Measurements from ENCODE around the gene RUNX1.

The RUNX1 gene

DNA sequence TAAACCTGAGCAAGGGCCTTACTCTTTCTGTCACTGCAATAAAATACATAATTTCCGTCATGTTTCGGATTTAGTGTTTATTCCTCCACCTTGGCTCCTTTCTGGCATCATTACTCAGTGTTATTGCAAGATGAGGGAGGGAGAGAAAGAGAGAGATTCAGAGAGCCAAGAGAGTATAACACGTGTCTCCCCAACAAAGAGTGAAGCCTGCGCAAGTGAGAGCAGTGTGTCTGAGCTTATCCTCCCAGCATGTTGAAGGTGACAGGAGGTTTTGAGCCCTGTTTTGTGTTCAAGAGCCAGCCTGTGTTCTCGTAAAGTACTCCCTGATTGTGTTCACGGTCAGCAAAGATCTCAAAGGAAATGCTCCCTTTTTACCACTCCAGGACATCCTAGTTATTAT is 6.3 kb downstream of the RUNX1 start:
- TF ChIP-seq, protein P1, sequence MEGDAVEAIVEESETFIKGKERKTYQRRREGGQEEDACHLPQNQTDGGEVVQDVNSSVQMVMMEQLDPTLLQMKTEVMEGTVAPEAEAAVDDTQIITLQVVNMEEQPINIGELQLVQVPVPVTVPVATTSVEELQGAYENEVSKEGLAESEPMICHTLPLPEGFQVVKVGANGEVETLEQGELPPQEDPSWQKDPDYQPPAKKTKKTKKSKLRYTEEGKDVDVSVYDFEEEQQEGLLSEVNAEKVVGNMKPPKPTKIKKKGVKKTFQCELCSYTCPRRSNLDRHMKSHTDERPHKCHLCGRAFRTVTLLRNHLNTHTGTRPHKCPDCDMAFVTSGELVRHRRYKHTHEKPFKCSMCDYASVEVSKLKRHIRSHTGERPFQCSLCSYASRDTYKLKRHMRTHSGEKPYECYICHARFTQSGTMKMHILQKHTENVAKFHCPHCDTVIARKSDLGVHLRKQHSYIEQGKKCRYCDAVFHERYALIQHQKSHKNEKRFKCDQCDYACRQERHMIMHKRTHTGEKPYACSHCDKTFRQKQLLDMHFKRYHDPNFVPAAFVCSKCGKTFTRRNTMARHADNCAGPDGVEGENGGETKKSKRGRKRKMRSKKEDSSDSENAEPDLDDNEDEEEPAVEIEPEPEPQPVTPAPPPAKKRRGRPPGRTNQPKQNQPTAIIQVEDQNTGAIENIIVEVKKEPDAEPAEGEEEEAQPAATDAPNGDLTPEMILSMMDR (IDR thresholded peaks at IDR 0.05): no peak

DNA sequence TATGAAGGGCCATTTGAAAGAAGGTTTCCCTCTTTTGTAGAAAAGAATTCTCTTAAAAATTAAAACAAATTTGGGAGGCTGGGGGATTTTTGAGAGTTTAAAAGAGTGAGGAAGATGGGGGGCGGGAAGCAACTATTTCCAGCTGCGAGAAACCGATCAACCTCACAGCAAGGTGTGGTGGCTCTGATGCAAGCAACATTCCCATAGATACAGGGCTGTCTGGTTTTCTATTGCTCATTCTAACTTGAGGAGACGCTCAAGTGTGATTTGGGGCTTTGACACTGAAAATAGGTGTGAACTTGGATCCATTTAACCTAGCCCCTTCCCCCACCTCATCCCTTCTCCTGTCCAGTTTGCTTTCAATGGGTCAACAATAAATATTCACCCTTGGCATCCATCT is 7.2 kb downstream of the RUNX1 start:
- TF ChIP-seq, protein P1 (IDR thresholded peaks at IDR 0.05): no peak

DNA sequence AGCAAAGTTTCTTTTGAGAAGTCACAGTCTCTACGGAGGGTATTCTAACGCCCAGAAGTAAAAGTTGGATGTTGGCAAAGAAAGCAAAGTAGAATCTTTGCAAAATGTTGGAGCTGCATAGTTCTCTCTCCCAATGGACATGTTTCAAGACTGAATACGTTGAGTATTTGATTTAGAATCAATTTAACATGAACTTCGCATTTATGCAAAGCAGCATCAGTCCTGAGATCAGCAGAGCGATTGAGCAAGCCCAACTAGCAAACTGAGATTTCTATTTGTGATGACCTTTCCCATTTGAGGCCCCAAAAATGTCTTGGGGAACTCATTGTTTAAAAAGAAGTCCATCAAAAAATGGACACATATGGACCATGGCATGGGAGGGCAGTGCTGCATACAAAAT is 8.0 kb downstream of the RUNX1 start:
- TF ChIP-seq, protein P1 (IDR thresholded peaks at IDR 0.05): no peak

DNA sequence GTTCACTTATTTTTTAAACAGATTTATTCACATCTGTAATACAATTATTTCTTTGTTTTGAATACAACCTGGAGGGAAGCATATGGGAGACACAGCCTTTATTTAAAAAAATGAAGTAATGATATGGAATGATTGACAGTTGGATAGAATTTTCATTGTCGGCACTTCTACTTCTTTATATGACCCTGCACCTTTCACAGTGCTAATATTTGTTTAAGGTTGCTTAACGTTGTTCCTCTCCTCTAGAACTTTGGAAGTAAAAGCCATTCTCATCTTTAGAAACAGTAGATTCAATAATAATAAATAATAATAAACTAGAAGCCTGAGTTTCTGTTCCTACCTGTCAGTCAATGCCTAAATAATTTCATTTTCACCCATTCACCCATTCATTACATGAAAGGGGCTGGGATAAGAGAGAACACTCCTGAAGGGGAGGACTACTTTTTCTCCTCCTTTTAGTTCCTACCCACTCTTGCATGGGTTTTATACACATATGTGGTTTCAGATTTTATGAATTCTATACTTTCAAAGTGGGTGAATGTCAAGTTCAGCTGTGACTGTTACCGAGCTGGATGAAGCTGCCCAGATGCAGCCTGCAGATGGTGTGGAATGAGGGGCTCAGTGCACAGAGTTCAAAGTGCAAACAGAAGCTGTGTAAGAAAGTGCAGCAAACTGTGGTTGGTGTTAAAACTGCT is 9.4 kb downstream of the RUNX1 start:
- TF ChIP-seq, protein P1 (IDR thresholded peaks at IDR 0.05): no peak

DNA sequence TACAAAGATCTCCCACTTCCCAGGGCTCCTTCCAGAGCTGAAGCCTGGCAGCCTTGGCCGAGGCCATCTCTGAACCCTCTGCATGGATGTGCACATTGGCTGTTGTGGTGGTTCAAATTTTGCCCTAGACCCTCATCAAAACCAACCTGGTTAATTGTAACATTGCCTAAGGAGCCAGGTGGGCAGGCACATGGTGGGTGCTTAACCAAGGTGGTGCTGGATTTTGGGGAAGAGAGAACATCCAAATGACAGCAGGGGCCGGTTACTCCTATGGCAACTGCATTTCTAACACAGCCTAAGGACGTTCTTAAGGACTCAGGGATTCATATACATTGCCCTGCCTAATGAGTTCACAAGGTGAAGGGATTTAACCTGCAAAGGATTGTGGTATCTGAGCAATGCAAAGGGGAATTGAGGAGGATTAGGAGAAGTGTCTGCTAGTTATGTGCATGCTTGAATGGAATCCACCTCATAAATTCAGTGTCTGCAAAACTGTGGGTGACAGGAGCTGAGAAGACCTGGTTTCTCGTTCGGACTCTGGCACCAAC is 10.3 kb downstream of the RUNX1 start:
- TF ChIP-seq, protein P1 (IDR thresholded peaks at IDR 0.05): no peak

DNA sequence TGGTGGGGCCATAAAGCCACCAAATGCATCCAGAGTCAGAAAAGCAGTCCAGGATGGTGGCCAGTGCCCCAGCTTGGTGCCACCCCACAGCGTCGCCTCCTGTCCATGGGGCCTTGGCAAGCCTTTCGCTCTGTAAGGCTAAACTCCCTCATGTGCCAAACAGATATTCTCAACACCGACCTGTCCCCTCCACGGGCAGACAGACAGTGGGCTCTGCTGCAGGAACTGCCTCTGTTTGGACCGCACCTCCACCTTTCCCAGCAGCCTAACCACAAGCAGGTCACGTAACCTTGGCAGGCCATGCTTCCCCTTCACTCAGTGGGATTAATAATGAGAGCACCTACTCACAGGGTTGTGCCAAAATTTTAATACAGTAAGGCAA is 11.7 kb downstream of the RUNX1 start:
- TF ChIP-seq, protein P1 (IDR thresholded peaks at IDR 0.05): no peak

DNA sequence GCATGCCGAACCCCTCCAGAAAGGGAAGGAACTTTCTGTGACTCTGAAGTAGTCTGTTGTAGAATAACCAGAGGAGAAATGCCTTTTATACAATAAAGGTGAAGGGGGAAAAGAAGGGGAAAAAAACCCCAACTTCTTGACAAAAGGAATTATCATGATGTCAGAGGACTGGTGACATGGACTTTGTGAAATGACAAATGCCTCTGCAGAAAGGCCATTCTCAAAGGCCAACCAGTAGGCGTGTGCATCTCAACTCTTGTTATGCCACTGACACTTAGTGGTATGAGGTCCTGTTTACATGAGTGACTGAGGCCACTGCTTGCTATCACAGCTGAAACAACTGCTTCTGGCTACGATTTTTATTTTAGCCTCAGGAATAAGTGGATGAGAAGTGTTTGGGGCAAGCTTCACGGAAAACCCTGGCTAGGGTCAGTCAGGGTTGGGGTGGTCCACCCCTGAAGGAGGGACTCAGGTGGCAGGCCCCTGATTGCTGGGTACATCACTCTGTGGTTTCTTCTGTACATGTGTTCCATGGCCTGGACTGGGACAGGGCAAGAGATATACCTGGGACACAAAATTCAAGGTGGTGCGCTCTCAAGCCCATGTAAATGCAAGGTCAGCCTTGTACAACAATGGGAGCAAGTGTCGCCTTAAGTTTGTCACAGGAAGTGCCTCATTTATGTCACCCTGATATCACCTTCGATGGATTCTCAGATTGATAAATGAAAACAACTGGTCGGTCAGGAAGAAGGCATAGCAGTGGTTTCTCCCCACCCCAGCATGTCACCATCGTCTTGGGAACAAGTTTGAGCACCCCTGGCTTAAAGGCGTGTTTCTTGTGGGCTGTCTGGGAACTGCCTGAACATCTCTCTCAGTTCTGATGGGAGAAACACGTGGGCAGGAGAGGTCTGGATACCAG is 12.4 kb downstream of the RUNX1 start:
- TF ChIP-seq, protein P1 (IDR thresholded peaks at IDR 0.05): no peak

Measured in LNCAP (cell line).